Coronary artery (tissue), 2 donors: ENCODE measurements around the gene KCMF1.

Source experiments
- DNase-seq: peaks from one replicate; pipeline ENCODE4 v3.0.0-alpha.2; 2017; ENCODE audit warnings: low spot score
- H3K27ac ChIP-seq, 2 donors: fragments of 200-600 bp; sonication (generic); one replicate each; pipeline ENCODE4 v1.5.1; 2016 to 2019
- H3K4me3 ChIP-seq: fragments of 200-600 bp; sonication (generic); 2 replicates; pipeline ENCODE4 v1.5.1; 2016; ENCODE audit warnings: mild to moderate bottlenecking, moderate library complexity
- CTCF ChIP-seq: fragments of 200-600 bp; sonication (generic); IDR thresholded peaks from one replicate; pipeline ENCODE4 v1.5.1; 2019; ENCODE audit warnings: antibody characterized with exemption

KCMF1 gene

GRCh38 chr2:84931384-84931821, 39.6 kb upstream of the KCMF1 start:
- no peak overlapping the region for H3K27ac ChIP-seq
- H3K4me3 ChIP-seq, result no peak overlapping the region
- no peak for TF ChIP-seq CTCF
- DNase-seq, result no peak

GRCh38 chr2:84938194-84938879, 32.6 kb upstream of the KCMF1 start:
- TF ChIP-seq CTCF, result no peak
- Histone ChIP-seq H3K27ac (no peak overlapping the region), H3K4me3 (no peak overlapping the region)
- no peak for DNase-seq

GRCh38 chr2:84939426-84940087, 31.4 kb upstream of the KCMF1 start:
- Histone ChIP-seq H3K27ac (no peak overlapping the region), H3K4me3 (peak overlapping the region; percentile 21)
- TF ChIP-seq CTCF, result no peak
- DNase-seq, result no peak

GRCh38 chr2:84940088-84940470, 30.9 kb upstream of the KCMF1 start:
- DNase-seq, result no peak
- Histone ChIP-seq H3K27ac (no peak overlapping the region), H3K4me3 (peak overlapping the region; percentile 21)
- TF ChIP-seq CTCF, result no peak

- Histone ChIP-seq H3K4me3 (no peak overlapping the region), H3K27ac (no peak overlapping the region)
- no peak for TF ChIP-seq CTCF
- no peak for DNase-seq
Measured at GRCh38 chr2:84940831-84941412, 30.0 kb upstream of the KCMF1 start.

- no peak for TF ChIP-seq CTCF
- Histone ChIP-seq H3K27ac (no peak overlapping the region), H3K4me3 (no peak overlapping the region)
- no peak for DNase-seq
Measured at GRCh38 chr2:84942166-84942565, 28.8 kb upstream of the KCMF1 start.
